AG04449 (cell line): ENCODE measurements around the gene CDH12.

Source experiments
- CTCF ChIA-PET: fragments of 350-600 bp; formaldehyde crosslinking; extraction: SDS; loops from one replicate; lab custom pipeline; 2021; ENCODE audit warnings: antibody characterized with exemption; lab: Yijun Ruan, JAX
- POLR2A ChIA-PET: fragments of 400-600, 350-600 bp; formaldehyde crosslinking; extraction: SDS; loops from one replicate; lab custom pipeline; 2020; ENCODE audit warnings: antibody characterized with exemption, inconsistent platforms; lab: Yijun Ruan, JAX
- DNase-seq: peaks from one replicate; pipeline ENCODE4 v3.0.0-alpha.2; 2010; ENCODE audit warnings: low read depth, low spot score
- H3K4me3 ChIP-seq: 2 replicates; pipeline ENCODE4 v1.5.1; 2011; ENCODE audit warnings: low read depth, mild to moderate bottlenecking, control low read depth, low read length
- CTCF ChIP-seq: IDR thresholded peaks from one replicate; pipeline ENCODE4 v1.5.1; 2011; ENCODE audit warnings: mild to moderate bottlenecking, moderate library complexity, low read length, control low read depth, inconsistent platforms; ENCODE audit not compliant: insufficient read depth; ENCODE audit errors: missing control alignments

The CDH12 gene

DNA sequence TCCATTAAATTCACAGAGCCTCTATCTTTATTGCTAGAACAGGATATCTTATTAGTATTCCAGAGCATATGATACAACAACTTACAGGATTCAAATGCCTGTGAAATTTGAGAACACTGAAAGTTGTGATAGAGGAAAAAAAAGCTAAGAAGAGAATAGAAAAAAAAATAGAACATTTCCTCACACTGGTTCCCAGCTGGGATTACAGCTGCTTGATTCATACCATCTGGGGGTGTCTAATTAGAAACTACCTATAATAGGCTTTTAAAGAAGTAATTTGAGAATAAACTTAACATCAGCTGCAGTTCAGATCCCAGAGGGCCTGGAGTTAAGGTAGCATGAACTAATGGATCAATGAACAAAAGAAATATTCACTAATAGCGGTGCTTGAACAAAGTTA lies 922.0 kb downstream of the CDH12 start:
- no peak overlapping the region for H3K4me3 ChIP-seq
- ChIA-PET POLR2A (no interaction called here), CTCF (no interaction called here)
- no peak for TF ChIP-seq CTCF
- DNase-seq = no peak

- ChIA-PET CTCF (no interaction called here), POLR2A (no interaction called here)
- no peak overlapping the region for H3K4me3 ChIP-seq
- peak; percentile 37 for TF ChIP-seq CTCF
- no peak for DNase-seq
These were observed 933.6 kb downstream of the CDH12 start for GRCh38 chr5:21919414-21920022.

DNA sequence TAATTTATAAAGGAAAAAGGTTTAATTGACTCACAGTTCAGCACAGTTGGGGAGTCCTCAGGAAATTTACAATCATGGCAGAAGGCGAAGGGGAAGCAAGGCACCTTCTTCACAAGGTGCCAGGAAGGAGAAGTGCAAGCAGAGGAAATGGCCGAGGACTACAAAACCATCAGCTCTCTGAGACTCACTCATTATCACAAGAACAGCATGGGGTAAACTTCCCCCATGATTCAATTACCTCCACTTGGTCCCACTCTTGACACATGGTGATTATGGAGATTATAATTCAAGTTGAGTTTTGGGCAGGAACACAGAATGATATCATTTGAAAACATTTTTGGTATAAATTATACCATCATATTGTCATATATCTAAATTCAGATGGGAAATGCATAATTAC lies 934.7 kb downstream of the CDH12 start:
- CTCF ChIA-PET = no interaction called here

DNA sequence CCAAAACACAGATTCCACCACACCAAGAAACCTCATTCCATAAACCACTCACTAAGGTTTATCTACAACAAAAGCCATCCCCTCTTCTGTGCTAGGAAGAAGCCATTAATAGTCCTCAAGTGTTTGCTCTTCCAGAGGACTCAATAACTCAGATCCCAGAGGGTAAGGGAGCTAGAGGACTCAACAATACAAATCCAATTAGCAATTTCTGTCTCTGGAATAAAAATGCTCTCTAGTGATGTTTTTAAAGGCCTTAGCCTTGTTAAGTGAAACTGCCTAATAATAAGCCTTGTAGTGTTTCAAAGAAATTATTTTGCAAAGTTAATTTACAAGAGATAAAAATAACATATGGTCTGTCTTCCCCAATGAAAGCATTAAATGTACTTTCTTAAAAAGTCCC lies 942.4 kb downstream of the CDH12 start:
- ChIA-PET POLR2A (no interaction called here), CTCF (no interaction called here)
- H3K4me3 ChIP-seq = no peak overlapping the region
- DNase-seq = no peak
- no peak for TF ChIP-seq CTCF

More for the DNA sequence above, 934.7 kb downstream of the CDH12 start:
- DNase-seq = no peak
- POLR2A ChIA-PET = no interaction called here
- TF ChIP-seq CTCF = no peak
- no peak overlapping the region for H3K4me3 ChIP-seq

GRCh38 chr5:21895766-21896350 lies 957.3 kb downstream of the CDH12 start:
- no peak for DNase-seq
- TF ChIP-seq CTCF = no peak
- POLR2A ChIA-PET = no interaction called here
- CTCF ChIA-PET = no interaction called here
- no peak overlapping the region for H3K4me3 ChIP-seq

GRCh38 chr5:21893161-21893560 lies 960.0 kb downstream of the CDH12 start:
- DNase-seq = no peak
- no peak overlapping the region for H3K4me3 ChIP-seq
- no peak for TF ChIP-seq CTCF
- ChIA-PET CTCF (no interaction called here), POLR2A (no interaction called here)
